Cardiac septum (tissue), 1 donor: ENCODE measurements around the gene IGF2BP1. TPM values are rescaled to one million over a fixed set of nuclear protein-coding genes. Genes with fewer than 3 reads are reported as not detected.
"Not testable (repeated sequence)": the region's sequence is repeated elsewhere in the genome, so short reads cannot be mapped to it uniquely, and the experiment has no call there.

Experiments used
- DNase-seq: peaks from one replicate; pipeline ENCODE4 v3.0.0-alpha.2; 2020; ENCODE audit warnings: low spot score
- intact Hi-C: fragments of 100-400 bp; cut with DNase I; formaldehyde crosslinking; loops from one replicate; pipeline ENCODE4 v1.14.0; 2022
- total RNA-seq: library from RNA; stranded (reverse); fragmentation: NEBNext Ultra II Directional; extraction: Animal tissue kit (Norgen Biotek cat#: 25700); gene quantifications from one replicate; pipeline ENCODE4 v1.2.1, GENCODE V29; 2021
- donor health status: DM: no; HTN: no; CAD: no.

Gene IGF2BP1
- total RNA-seq, 1 donor from 2014 or later: not detected

DNA sequence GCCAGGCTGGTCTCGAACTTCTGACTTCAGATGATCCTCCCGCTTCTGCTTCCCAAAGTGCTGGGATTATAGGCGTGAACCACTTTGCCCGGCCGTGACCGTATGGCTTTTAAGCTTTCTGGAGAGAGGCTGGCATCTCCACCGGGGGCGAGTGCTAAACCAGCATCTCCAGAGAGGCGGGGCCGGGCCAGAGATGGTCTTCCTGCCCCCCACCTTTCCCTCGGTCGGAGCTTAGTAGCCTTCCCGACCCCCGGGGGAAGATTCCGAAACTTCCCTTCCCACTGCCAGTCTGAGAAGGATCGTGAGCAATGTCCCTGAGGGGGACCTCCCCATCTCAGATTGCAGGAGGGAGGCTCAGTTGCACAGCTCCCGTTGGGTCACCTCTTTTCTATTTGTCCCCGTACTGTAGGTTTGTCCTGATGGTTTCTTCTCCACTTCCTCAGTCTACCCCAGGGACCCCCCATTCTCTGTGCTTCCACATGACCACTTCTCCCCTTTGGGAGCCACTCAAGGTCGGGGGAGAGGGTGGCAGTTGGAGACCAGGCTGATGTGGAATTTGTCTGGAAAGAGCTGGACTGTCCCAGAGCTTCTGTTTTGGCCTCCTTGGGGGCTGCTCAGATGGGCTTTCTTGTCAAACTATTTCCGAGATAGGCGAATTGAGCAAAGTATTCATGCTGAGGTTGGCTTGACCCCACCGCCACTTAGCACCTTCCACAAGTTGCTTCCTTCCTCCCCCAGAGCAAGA is 18.2 kb downstream of the IGF2BP1 start:
- intact Hi-C loops: no loop called here
- DNase-seq: no peak

DNA sequence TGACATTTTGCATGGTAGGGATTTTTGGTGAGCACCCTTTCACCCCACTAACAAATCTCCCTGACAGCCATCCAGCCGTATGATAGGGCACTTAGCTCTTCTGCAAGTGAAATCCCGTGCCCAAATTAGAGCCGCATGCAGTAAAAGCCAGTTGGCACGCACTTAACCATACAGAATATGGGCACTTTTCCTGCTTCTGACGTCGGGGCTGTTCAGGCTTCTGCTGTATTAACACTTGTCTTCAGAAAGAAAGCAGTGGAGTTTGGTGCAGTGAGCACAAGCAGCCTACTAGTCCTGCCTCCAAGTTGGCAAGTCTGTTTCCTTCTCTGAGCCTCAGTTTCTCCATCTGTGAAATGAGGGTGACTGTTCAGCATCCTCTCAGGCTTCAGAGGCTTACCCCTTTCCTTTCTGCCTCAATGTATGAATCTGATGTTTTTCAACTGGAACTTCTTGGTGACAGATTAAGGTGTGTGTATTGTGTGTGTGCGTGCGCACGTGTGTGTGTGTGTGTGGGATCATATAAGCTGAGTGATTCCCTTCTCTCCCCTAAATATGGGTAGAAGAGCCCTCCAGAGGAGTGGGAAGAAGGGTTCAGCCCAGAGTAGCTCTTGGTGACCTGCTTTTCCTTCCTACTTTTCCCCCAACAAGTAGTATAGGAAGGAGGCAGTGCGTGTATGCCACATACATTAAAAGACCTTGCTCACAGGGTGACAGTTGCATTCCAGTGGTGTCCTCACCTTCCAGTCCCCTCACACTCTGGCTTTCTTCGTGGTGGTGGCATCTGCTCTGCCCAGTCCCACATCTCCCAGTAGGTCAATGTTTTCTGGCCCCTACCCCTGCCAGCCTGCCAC is 19.0 kb downstream of the IGF2BP1 start:
- DNase-seq: no peak
- intact Hi-C loops: no loop called here

DNA sequence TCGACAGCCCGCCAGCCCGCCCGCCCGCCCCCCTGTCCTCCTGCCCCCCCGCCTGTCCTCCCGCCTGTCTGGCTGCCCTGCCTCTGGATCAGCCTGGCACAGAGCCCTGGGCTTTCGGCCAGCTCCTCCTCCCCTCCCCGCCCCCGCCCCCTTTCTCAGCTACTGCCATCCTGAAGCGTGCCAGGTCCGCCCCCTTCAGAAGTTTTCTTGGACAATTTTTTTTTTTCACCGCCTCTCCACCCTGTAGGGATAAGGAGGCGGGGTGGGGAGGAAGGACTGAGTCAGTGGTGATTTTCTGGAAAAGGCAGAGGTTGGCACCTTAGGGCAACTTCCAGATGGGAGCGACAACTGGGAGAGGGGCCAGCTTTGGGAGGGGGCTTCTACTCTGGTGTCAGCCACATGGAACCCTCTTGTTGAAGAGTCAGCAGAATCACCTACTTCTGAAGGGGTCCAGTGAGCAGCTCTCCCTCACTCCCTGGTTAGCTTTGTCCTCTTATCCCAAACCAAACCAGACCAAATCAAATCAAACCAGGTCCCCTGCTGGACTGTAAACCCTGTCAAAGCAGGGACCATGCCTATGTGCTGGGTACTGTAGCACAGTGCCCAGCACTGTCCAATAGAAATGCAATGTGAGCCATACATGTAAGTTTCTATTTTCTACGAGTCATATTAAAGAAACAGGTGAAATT is 19.7 kb downstream of the IGF2BP1 start:
- intact Hi-C loops: no loop called here
- DNase-seq: no peak

DNA sequence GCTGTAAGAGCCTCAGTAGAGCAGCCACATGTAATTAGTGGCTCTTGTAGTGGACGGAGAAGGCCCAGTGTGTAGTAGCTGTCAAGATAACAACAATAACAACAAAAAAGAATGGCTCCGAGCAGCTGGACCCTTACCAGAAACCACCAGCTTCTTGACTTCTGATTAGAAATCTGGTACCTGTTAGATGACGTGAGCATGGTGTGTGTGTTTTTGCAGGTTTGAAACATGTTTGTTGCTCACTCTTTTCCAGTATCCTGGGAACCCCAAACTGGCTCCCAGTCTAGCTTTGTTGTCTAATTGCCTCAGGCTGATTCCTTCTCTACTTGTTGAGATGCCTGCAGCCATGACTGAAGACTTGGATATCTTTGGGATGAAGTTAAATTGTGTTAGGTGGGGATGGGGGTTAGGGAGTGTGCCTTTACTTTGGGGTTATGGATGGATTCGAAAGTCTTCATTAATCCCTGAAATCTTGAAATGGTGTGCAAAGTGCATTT is 21.0 kb downstream of the IGF2BP1 start:
- no peak for DNase-seq
- intact Hi-C loops: no loop called here

DNA sequence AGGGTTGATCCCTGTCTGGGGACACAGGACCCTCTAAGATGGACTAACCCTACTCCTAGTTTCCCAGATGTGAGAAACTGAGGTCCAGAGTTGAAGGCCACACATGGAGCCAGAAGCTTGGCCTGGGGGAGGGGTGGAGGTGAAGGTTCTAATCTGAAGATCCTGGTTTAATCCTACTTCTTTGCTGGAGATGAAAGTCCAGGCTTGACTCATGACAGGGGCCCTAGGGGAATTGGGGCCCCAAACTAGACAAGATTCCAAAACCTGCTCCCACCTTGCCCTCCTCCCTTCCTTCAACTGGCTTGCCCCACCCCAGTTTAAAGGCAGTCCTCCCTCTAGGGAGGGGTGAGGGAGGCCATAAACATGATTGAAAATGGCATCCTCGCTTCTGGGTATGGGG is 21.6 kb downstream of the IGF2BP1 start:
- DNase-seq: no peak
- intact Hi-C loops: no loop called here

DNA sequence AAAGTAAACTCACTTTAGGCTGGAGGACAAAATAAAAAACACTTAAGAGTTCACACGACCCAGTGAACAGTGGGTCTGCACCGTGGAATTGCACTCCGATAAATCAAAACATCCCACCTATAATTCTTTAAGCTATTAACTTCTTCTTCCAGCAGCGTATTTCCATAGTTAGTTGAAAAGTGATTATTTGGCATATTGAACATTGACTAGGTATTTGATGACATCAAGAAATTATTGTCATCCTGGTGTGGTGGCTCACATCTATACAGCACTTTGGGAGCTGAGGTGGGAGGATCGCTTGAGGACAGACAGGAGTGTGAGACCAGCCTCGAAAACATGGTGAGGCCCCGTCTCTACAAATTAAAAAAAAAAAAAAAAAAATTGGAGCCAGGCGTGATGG is 23.4 kb downstream of the IGF2BP1 start:
- no peak for DNase-seq
- intact Hi-C loops: no loop called here

DNA sequence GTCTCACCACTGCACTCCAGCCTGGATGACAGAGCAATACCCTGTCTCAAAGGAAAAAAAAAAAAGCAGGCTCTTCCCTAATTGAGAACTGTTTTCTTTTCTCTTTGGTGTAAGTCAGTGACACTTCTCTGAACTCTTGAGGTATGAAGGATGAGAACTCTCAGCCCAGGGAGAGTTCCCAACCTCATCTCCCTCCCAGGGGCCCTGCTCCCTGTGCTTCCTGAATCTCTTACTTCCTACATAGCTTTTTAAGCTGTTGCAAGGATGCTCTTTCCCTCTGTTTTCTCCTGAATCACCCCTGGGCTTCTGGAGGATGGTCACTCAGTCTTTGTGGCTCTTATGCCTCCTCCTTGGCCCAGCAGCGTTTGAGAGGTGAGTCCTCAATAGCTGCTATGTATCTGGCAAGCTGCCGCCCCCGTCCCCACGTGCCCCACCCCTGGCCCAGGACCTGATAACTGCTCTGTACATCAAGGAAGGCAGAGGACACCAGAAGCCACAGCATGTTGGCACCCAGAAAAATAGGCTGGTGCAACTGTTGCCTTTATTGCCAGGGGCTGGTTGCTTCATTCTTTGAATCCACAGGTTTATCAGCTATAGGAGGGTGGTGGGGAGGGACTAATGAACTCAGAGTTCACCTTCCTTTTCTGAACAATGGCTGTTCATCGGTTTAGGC is 24.0 kb downstream of the IGF2BP1 start:
- intact Hi-C loops: no loop called here
- no peak for DNase-seq

DNA sequence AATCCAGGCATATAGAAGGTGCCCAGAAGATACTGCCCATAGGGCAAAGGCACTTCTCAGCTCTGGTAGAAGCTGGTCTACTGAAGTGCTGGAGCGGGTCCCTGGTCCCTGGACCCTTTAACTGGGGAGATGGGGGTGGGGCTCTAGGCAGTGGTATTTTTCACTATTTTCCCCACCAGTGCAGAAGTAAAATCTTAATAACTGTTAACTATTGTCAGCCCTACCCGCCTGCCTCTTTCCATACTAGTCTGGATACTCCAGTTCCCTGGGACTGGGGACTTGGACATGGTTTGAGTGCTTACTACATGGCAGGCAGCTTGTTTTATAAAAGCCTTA is 24.6 kb downstream of the IGF2BP1 start:
- intact Hi-C loops: no loop called here
- no peak for DNase-seq

DNA sequence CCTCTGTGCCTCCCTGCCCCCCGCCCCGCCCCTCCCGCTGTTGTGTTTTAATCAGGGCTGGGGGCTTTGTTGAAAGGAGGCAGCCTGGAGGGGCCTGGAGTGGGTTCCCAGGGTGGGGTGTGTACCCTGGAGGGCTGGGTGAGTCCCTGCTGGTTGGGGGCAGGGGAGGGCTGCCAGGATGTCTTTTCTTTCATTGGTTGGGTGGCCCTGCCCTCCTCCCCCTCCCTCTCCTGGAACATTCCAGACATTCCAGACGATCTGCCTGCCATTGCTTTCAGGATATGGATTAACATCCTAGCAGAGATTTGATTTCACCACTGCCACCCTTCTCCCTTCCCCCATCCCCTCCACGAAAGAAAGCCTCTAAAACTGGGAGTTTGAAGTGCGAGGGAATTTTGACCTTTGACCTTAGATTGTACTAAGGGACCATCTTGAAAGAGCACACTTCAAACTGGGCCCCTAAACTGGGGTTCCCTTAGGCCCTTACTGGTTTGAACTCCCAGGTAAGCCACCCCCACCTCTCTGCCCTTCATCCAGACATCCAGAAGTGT is 25.3 kb downstream of the IGF2BP1 start:
- no peak for DNase-seq
- intact Hi-C loops: no loop called here

DNA sequence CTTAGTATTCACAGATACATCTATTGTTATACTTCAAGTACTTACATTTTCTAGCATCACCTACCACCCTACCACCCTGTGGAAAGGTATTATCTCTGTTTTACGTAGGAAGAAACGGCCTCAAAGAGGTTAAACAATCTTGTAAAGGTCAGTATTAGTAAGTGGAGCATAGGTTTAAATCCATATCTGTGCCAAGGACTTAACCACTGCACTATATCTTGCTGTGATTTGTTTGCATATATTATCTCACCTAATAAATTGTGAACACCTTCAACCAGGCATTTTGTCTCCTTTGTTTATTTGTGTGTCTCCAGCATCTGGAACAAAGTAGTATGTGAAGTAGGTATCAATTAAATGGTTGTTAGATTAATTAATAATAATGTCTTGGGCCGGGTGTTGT is 27.3 kb downstream of the IGF2BP1 start:
- no peak for DNase-seq
- intact Hi-C loops: no loop called here

DNA sequence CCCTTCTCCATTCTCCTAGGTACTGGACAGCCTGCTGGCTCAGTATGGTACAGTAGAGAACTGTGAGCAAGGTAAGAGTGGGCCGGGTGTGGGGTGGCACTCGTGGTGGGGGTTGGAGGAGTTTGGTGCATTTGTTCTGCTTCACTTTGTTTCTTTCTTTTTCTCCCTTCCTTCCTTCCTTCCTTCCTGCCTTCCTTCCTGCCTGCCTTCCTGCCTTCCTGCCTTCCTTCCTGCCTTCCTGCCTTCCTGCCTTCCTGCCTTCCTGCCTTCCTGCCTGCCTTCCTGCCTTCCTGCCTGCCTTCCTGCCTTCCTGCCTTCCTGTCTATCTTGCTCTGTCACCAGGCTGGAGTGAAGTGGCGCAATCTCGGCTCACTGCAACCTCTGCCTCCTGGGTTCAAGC is 29.3 kb downstream of the IGF2BP1 start:
- intact Hi-C loops: not testable (repeated sequence)

DNA sequence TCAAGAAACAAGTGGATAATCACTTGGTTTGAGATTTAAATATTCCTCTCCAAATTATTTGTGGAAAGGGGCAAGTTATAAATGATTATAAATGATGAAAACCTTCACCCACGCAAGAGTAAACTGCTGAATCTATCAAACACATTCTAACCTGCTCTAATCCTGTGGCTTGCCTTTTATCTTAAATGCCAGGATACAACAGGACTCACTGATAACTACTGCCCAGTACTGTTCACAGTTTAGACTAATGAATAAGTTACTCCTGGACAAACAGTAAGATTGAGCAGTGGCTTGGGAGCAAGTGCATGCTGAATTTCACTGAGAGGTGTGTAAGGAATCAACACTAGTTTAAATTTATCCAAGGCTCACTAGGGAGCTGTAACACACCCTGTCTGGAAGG is 31.1 kb downstream of the IGF2BP1 start:
- intact Hi-C loops: no loop called here
- DNase-seq: no peak

More for the DNA sequence above, 29.3 kb downstream of the IGF2BP1 start:
- DNase-seq: not testable (repeated sequence)

DNA sequence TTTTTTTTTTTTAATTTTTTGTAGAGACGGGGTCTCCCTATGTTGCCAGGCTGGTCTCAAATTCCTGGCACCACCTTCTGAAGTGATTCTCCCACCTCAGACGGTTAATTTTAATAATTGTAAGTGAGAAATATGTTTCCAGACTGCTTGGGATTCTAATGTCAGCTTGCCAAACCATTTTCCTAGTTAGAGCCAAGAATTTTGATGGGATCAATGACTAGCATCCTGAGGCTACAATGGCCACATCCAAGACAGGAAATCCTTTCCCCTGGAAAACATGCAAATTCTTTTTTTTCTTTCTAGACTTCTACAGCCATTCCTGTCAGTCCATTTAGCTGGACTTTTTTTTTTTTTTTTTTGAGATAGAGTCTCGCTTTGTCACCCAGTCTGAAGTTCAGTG is 32.6 kb downstream of the IGF2BP1 start:
- intact Hi-C loops: loop anchor here (5.0 to 10.0 kb wide), 3 partner anchors 135 to 355 kb away; partner anchors contain the start of gene ATP5MC1
- DNase-seq: no peak

DNA sequence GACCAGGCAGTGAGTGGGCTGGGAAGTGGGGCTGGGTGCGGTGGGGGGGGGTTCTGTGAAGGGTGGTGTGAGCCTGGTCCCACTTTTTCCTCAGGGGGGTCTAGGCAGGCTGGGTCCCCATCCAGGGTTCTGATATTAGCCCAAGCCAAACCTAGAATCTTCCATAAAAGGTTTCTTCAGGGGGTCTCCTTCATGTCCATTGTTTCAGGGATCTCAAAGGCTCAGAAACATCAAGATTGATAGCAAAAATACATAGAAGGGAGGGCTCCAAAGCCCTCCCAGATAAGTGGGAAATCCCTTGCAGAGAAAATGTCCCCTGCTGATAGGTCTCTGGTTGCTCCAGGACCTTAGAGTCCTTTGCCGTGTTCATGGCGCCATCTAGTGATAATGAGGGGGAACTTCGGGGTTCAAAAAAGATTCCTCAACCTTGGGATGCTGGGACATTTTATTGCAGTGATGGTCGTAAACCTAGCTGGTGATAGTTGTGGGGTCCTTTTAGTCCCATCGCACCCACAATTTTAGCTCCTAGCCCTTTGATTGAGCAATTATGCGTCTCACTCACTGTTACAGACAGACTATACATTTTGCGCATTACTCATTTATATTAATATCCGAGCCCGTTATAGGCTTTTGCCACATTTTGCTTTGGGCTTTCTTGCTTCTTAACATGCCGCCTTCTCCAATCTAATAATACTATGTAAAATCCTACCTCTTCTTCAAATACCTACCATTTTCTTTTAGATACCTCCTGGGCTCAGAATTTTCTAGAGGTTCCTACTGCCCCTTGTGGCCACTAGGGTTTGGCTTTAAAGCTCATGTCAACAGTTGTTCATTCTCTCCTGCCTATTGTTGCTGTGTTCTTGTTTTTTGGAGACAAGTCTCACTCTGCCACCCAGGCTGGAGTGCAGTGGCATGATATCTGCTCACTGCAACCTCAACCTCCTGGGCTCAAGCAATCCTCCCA is 35.1 kb downstream of the IGF2BP1 start:
- no peak for DNase-seq
- intact Hi-C loops: loop anchor here (5.0 to 10.0 kb wide), 3 partner anchors 137 to 357 kb away; partner anchors contain the start of gene ATP5MC1

DNA sequence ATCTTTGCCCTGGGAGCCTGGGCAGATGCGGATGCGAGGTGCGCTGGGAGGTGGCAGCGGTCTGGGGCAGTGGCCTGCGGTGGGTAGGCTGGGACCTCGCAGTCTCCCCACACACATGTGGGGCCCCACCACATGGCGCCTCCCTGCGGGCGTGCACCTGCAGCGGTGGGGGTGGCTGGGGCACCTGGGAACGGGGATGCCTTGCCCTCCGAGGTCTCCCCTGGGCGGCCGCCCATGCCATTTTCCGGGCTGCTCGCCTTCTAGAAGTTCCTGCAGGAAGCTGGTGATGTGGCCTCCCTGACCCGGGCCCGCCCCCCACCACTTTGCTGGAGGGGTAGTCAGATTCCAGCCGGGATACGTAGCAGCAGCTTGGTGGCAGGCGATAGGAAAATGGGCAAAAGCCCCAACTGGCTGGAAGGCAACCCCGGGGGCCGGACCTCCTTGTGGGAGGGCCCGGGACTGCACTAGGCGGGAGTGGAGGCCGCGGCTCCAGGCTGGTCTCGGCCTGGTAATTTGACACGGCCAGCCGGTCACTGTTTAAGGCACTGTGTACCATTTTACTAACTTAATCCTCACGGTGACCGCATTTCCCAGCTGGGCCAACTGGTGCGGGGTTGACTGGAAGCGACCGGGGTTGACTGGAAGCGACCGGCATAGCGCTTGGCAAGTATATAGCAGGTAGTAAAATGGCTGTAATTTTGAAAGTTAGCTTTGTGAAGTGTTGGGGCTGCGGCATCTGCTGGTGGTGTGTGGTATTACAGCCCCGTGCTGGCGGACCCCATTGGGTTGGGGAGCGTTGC is 38.5 kb downstream of the IGF2BP1 start:
- intact Hi-C loops: loop anchor here (10.0 kb wide), 2 partner anchors 141 to 361 kb away; partner anchors contain the start of gene ATP5MC1

DNA sequence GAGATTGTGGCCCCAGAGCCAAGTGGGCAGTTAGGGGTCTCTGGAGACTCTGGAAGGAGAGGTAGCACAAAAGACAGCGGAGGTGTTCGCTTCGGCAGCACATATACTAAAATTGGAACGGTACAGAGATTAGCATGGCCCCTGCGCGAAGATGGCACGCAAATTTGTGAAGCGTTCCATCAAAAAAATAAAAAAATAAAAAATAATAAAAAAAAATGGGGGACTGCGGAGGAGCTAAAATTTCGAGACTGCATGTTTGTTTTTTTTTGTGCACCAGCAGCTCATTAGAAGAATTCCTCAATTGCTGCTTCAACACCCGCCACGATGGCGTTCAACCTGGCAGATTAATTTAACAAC is 39.1 kb downstream of the IGF2BP1 start:
- intact Hi-C loops: loop anchor here (10.0 kb wide), 2 partner anchors 141 to 361 kb away; partner anchors contain the start of gene ATP5MC1
- DNase-seq: no peak

More for the DNA sequence above, 38.5 kb downstream of the IGF2BP1 start:
- DNase-seq: no peak

DNA sequence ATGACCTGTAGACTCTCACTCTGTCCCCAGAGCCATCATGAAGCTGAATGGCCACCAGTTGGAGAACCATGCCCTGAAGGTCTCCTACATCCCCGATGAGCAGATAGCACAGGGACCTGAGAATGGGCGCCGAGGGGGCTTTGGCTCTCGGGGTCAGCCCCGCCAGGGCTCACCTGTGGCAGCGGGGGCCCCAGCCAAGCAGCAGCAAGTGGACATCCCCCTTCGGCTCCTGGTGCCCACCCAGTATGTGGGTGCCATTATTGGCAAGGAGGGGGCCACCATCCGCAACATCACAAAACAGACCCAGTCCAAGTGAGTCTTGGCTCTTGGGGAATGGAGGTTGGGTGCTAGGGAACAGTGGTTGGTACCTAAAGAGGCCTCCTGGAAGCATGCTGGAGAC is 41.0 kb downstream of the IGF2BP1 start:
- DNase-seq: no peak
- intact Hi-C loops: loop anchor here (10.0 kb wide), 2 partner anchors 143 to 363 kb away; partner anchors contain the start of gene ATP5MC1
